ENCODE data around the gene SLC39A2. TPM values are rescaled to one million over a fixed set of nuclear protein-coding genes. Genes with fewer than 3 reads are reported as not detected.

The SLC39A2 gene
- total and polyA plus RNA-seq, 2 experiments from 2014 or later, result 4.2 to 6.2 TPM

DNA sequence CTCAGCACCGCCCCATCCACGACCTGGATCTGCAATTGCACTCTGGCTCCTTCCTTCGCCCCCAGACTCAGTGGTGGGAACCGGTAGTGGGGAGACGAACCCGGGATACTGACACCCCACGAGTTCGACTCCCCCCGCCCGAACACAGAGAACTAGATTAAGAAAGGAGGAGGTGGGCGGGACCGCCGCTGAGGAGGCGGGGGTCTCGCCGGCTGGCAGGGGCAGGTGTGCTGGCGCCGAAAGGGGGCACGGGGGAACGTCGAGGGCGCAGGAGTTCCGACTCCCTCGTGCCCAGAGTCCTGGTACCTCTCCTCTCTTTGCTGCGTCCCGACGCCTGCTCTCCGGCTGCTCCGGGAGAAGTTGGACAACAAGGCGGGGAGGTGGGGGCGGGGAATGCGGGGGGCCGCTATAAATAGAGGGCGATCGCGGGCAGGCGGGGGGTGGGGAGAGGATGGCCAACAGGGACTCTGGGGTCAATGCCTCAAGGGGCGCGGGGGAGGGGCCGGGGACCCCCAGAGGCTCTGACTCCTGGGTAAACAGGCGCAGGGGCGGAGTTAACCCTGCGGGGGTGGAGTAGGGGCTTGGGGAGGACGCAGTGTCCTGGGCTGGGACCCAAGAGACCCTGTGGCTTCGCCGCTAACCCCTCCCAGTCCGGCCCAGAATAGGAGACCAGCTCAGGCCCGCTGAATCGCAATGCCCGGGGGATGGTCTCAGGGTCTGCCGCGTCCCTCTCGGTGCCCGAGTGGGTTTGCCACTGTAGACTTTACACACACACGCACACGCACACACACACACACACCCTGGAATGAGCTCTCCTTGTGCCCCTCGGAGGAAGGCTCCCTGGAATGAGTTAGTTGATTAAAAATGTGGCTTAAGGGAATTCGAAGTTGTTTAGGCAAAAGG is 26.5 kb downstream of the SLC39A2 start:
- H3K4me1 ChIP-seq (ENCODE audit: insufficient read depth), result peaks cover 16% of the 10 kb centered on the region
- WGBS (ENCODE audit: low lambda C conversion rate, missing lambda C conversion rate), result 5% methylated on average over 36 of the region's 58 CpGs
- no peaks in the 10 kb centered on the region for H4K20me1 ChIP-seq (ENCODE audit: insufficient read depth, poor library complexity, severe bottlenecking)

DNA sequence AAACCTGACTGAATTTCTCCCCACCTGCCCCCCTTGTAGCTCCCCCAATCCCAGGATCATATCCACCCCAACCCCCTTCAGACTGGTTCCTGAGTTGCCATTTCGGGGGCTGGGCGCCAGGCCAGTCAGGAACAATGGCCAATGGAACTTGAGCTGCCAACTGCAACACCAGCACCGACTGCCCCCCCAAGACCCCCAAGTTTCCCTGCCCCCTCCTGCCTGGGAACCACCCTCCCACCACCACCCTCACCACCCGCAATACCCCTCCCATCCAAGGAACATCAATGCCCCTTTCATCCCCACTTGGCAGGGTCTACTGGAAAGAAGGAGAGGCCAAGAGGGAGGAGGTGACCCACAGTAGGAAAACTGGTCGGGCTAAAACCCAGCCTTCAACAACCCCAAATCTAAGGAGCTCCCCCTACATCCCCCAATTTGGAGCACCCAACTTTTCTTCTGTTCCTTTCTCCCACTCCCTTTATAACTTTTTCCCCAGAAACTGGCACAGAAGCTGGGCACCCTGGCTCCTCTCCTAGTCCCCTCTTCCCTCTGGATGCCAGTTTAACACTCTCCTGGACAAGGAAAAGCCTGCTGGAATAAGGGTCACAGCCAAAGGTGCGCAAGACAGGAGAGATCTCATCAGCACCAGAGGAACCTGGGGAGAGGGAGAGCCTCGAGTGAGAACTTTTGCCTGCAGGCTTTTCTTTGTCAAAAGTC is 27.3 kb downstream of the SLC39A2 start:
- H3K4me2 ChIP-seq, result peak overlapping the region; percentile 94

More for the DNA sequence above, 26.5 kb downstream of the SLC39A2 start:
- peak; percentile 54 for DNase-seq (ENCODE audit: low spot score)
- Histone ChIP-seq H3K27ac (peak overlapping the region; percentile 82), H3K4me3 (peak overlapping the region; percentile 76), H3K9me2 (replicated peaks; ENCODE audit: insufficient read depth) (no peaks in the 10 kb centered on the region), H2AFZ (peak overlapping the region; percentile 58), H3K27me3 (no peaks in the 10 kb centered on the region), H3K9me3 (ENCODE audit: low read depth) (no peaks in the 10 kb centered on the region), H3K36me3 (replicated peaks; ENCODE audit: insufficient read depth, low read depth) (no peaks in the 10 kb centered on the region), H3K4me2 (peak overlapping the region; percentile 94), H3K79me2 (peaks cover 14% of the 10 kb centered on the region)
- TF ChIP-seq EZH2 (IDR thresholded peaks at IDR 0.05; ENCODE audit: borderline replicate concordance) (no peak), EZH2phosphoT487 (IDR thresholded peaks at IDR 0.05; ENCODE audit: low read depth, severe bottlenecking, unreplicated experiment) (no peak)
- TF ChIP-seq, protein P1, sequence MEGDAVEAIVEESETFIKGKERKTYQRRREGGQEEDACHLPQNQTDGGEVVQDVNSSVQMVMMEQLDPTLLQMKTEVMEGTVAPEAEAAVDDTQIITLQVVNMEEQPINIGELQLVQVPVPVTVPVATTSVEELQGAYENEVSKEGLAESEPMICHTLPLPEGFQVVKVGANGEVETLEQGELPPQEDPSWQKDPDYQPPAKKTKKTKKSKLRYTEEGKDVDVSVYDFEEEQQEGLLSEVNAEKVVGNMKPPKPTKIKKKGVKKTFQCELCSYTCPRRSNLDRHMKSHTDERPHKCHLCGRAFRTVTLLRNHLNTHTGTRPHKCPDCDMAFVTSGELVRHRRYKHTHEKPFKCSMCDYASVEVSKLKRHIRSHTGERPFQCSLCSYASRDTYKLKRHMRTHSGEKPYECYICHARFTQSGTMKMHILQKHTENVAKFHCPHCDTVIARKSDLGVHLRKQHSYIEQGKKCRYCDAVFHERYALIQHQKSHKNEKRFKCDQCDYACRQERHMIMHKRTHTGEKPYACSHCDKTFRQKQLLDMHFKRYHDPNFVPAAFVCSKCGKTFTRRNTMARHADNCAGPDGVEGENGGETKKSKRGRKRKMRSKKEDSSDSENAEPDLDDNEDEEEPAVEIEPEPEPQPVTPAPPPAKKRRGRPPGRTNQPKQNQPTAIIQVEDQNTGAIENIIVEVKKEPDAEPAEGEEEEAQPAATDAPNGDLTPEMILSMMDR (IDR thresholded peaks at IDR 0.05; ENCODE audit: poor library complexity), result no peak

DNA sequence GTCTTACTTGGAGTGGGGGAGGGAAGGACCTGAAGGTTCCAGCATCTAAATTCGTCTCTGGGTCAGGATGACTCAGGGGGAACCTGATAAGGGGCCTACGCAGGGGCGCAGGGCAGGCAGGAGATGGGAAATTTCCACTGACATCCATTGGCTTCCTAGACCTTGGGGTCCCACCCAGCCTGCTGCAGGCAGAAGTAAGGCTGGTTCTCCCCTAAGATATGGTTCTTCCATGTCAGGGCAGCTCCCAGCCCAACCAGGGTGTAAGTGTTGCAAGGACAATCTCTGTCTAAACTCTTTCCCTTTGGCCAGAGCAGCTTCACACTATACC is 27.9 kb downstream of the SLC39A2 start:
- no peak for TF ChIP-seq EZH2 (IDR thresholded peaks at IDR 0.05; ENCODE audit: borderline replicate concordance)
- TF ChIP-seq, protein P1 (IDR thresholded peaks at IDR 0.05; ENCODE audit: poor library complexity), result no peak
- no peak for TF ChIP-seq EZH2phosphoT487 (IDR thresholded peaks at IDR 0.05; ENCODE audit: low read depth, severe bottlenecking, unreplicated experiment)
- 12% methylated on average over 3 of the region's 3 CpGs for WGBS (ENCODE audit: low lambda C conversion rate, missing lambda C conversion rate)
- Histone ChIP-seq H2AFZ (no peak overlapping the region), H3K4me1 (ENCODE audit: insufficient read depth) (peaks cover 16% of the 10 kb centered on the region), H3K27me3 (no peaks in the 10 kb centered on the region), H3K4me2 (peak overlapping the region; percentile 94), H3K9me2 (replicated peaks; ENCODE audit: insufficient read depth) (no peaks in the 10 kb centered on the region), H3K4me3 (no peak overlapping the region), H3K27ac (peak overlapping the region; percentile 82), H3K79me2 (peaks cover 14% of the 10 kb centered on the region), H4K20me1 (ENCODE audit: insufficient read depth, poor library complexity, severe bottlenecking) (no peaks in the 10 kb centered on the region), H3K36me3 (replicated peaks; ENCODE audit: insufficient read depth, low read depth) (no peaks in the 10 kb centered on the region), H3K9me3 (ENCODE audit: low read depth) (no peaks in the 10 kb centered on the region)
- DNase-seq (ENCODE audit: low spot score), result peak; percentile 38

More for the DNA sequence above, 27.3 kb downstream of the SLC39A2 start:
- Histone ChIP-seq H3K4me1 (ENCODE audit: insufficient read depth) (peaks cover 16% of the 10 kb centered on the region), H3K9me3 (ENCODE audit: low read depth) (no peaks in the 10 kb centered on the region), H2AFZ (peak overlapping the region; percentile 58), H4K20me1 (ENCODE audit: insufficient read depth, poor library complexity, severe bottlenecking) (no peaks in the 10 kb centered on the region), H3K27ac (peak overlapping the region; percentile 82), H3K9me2 (replicated peaks; ENCODE audit: insufficient read depth) (no peaks in the 10 kb centered on the region), H3K79me2 (peaks cover 14% of the 10 kb centered on the region), H3K36me3 (replicated peaks; ENCODE audit: insufficient read depth, low read depth) (no peaks in the 10 kb centered on the region), H3K4me3 (no peak overlapping the region), H3K27me3 (no peaks in the 10 kb centered on the region)
- WGBS (ENCODE audit: low lambda C conversion rate, missing lambda C conversion rate), result 57% methylated on average over 6 of the region's 7 CpGs
- no peak for DNase-seq (ENCODE audit: low spot score)
- TF ChIP-seq, protein P1 (IDR thresholded peaks at IDR 0.05; ENCODE audit: poor library complexity), result no peak
- TF ChIP-seq EZH2phosphoT487 (IDR thresholded peaks at IDR 0.05; ENCODE audit: low read depth, severe bottlenecking, unreplicated experiment), result no peak
- TF ChIP-seq EZH2 (IDR thresholded peaks at IDR 0.05; ENCODE audit: borderline replicate concordance), result no peak
